GM18907 (cell line): ENCODE data around the gene UBASH3B.
"Not testable (repeated sequence)": the region's sequence is repeated elsewhere in the genome, so short reads cannot be mapped to it uniquely, and the experiment has no call there.

ENCODE experiments used
- ATAC-seq: cut with Tn5 transposase; IDR thresholded peaks from one replicate; pipeline ENCODE4 v1.9.1; 2021; ENCODE audit warnings: mild to moderate bottlenecking, moderate library complexity; ENCODE audit not compliant: unreplicated experiment

The UBASH3B gene

DNA sequence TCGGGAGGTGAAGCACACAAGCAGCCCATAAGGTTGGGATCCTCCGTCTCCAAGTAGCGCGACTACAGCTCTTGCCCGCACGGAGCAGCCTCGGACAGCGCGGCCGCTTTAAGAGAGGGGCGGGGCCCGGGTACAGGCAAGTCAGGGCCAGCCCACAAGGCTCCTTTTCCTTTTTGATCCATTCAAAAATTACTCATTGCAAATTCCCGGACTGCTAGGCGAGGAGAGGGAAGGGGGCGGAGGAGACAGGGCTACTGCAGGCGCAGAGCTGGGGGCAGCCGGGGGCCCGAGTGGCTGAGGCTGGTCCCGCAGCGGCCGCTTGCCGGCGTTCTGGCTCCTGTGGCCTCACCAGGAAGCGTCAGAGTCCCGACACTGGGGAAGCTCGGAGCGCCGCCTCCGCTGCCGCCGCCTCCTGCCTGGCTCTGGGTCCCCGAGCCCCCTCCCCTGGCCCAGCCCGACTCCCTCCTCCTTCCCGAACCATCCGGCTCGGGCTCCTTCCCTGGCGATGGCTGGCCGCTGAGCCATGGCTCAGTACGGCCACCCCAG lies at the start of gene UBASH3B:
Gene UBASH3B (plus strand): TSS at position 196 of the 546 bp plus-strand sequence. CDS start 328 bp downstream, at position 524.
- peak; percentile 82 for ATAC-seq

GRCh38 chr11:122607162-122607561 lies 48.4 kb upstream of the UBASH3B start:
- ATAC-seq, result not testable (repeated sequence)

DNA sequence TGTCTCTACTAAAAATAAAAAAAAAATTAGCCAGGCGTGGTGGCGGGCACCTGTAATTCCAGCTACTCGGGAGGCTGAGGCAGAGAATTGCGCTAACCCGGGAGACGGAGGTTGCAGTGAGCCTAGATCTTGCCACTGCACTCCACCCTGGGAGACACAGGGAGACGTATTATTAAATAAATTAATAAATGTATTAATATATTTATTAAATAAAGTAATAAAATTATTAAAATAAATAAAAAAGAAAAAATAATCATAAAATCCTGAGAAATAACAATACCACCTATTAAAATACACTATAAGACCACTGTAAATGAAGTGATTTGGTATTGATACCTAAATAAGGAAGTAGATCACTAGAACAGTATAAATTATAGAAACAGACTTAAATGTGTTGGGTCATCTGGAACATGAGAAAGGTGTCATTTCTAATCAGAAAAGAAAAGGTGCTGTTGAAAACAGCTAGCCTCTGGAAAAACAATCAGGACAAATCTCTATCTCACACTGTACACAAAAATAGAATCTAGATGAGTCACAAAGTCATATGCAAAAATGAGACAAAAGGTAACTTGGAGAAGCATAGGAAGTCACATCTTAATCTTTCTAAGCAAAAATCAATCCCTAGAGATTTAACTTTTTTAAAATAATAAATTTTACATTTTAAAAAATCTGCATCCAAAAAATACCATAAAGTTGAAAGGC lies 43.2 kb upstream of the UBASH3B start:
- no peak for ATAC-seq

- ATAC-seq, result no peak
These were observed 38.8 kb upstream of the UBASH3B start for GRCh38 chr11:122616718-122617117.

DNA sequence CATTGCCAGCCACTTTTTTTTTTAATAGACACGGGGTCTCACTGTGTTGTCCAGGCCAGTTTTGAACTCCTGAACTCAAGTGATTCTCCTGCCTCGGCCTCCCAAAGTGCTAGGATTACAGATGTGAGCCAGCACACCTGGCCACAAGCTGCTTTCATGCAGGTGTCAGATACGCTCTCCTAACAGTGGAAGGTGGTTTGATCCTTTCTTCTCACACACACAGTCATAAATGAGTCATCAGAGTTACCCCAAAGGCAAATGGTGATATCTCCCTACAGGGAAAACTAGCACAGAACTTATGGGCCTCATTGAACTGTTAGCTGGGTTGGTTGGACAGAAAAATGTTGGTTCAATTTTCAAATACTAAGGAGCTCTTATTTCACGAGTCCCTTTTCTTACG lies 38.2 kb upstream of the UBASH3B start:
- no peak for ATAC-seq

DNA sequence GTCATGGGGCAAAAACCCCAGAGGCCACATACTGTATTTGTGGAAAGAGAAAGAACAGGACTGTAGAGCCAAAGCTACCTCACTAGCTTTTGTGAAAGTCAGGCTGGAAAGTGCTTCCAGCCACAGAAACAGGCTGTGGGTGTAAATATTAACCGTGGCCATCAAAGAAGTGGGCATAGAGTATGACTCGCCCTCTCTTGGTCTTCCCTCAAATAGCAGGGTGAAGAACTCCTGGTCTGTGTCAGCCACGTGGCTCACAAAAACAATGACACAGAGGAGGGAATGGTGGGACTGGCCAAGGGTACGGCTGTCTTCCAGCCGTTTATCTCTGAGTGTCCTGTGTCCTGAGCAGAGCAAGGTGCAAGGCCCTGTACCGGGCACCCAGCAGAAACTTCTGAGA lies 37.6 kb upstream of the UBASH3B start:
- no peak for ATAC-seq

DNA sequence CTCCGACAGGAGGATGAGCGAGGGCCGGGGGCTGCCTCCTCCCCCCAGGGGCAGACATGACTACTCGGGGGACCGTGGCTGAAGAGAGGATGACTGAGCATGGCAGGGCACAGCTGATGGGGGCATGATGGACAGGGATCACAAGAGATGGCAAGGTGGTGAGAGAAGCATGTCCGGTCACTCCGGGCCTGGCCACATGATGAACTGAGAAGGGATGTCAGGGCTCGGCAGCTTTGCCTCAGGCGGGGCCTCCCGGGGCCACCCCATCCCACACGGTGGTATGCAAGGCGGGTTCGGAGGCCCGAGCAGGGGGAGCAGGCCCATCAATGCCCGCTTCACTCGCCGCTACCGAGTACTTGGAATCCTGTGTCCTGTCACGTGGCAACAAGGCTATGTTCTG lies 36.6 kb upstream of the UBASH3B start:
- no peak for ATAC-seq

DNA sequence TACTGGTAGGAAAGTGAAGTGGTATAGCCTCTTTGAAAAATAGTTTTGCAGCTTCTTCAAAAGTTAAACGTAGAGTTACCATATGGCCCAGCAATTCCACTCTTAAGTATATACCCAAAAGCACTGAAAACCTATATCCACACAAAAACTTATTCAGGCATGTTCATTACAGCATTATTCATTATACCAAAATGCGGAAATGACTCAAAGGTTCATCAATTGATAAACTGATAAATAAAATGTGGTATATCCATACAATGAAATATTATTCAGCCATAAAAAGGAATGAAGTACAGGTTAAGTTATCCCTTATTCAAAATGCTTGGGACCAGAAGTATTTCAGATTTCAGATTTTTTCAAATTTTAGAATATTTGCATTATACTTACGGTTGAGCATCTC lies 35.8 kb upstream of the UBASH3B start:
- ATAC-seq, result no peak

DNA sequence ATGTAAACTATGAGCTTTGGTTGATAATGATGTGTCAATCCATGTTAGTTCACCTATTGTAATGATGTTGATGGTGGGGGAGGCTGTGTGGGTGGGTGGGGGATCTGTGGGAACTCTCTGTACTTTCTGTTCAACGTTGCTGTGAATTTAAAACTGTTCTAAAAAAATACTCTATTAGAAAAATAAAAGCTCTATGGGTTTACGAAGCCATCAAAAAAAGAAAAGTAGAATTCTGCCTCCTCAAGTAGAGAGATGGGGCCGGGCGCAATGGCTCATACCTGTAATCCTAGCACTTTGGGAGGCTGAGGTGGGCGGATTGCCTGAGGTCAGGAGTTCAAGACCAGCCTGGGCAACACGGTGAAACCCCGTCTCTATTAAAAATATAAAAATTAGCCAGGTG lies 30.0 kb upstream of the UBASH3B start:
- not testable (repeated sequence) for ATAC-seq

GRCh38 chr11:122625976-122626665 lies 29.4 kb upstream of the UBASH3B start:
- ATAC-seq, result no peak

DNA sequence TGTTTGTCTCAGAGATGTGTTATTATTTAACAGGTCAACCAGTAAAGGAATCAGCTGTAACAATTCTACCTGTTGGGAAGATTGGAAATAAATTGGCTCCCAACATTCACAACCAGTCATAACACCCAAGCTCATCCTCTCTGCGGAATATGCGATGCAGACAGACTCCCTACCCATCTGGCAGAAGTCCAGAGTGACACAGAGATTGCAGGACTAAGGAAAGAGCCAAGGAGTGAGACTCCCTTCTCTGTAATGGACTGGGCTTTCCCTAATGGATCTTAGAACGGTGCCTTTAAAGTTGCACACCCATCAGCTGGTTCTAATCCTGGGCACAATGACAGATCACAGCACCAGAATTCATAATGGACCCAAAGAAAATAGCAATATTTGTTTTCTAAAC lies 27.8 kb upstream of the UBASH3B start:
- no peak for ATAC-seq

DNA sequence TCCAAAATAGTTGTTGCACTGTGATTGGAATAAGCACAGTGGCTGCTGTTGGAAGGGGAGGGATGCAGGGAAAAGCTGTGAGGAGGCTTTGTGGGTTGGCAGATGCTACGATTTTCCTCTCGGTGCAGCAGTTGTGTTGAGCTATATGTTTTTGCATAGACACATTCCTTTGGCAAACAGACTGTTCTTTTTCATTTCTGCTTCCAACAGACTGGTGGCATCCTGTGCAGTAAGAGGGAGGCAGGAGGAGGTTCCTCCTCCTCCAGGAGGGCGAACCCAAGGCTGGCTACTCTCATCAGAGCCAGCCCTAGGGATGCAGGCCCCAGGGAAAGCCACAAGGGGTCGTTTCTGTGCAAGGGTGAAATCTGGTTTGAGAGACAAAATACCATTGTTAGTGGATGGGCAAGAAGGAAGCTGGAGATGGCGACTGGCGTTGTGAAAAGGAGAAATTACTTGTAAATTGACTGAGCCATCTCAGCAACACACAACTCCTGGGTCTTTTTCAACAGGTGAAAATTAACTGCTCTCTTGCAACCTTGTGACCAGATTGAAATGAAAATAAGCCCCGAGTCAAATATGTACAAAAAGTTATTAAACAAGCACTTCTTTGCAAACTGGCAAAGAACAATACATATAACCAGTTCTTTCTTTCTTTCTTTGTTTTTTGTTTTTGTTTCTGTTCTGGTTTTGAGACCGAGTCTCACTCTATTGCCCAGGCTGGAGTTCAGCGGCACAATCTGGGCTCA lies 26.5 kb upstream of the UBASH3B start:
- ATAC-seq, result no peak

GRCh38 chr11:122632181-122632824 lies 23.2 kb upstream of the UBASH3B start:
- no peak for ATAC-seq

GRCh38 chr11:122633219-122633829 lies 22.2 kb upstream of the UBASH3B start:
- no peak for ATAC-seq

DNA sequence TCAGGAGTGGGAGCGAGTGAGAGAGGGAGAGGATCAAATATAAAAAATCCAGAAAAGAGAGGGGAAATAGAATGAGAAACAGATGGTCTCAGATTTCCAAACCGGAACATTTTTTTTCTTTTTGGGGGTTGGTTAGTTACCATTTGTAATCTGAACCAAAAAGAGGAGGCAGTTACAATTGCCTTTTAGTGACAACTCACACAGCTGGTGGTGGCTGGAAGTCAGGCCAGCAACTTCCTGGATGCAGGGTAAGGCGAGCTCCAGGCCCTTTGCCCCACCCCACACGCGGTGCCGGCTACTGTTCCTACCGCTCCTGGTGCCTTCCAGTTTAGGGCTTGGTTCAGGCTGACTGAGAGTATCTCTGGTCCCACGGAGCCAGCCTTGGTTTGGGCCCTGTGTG lies 21.0 kb upstream of the UBASH3B start:
- ATAC-seq, result no peak

- ATAC-seq, result no peak
These were observed 18.0 kb upstream of the UBASH3B start for GRCh38 chr11:122637541-122637940.

- ATAC-seq, result no peak
These were observed 13.0 kb upstream of the UBASH3B start for GRCh38 chr11:122642472-122642922.

DNA sequence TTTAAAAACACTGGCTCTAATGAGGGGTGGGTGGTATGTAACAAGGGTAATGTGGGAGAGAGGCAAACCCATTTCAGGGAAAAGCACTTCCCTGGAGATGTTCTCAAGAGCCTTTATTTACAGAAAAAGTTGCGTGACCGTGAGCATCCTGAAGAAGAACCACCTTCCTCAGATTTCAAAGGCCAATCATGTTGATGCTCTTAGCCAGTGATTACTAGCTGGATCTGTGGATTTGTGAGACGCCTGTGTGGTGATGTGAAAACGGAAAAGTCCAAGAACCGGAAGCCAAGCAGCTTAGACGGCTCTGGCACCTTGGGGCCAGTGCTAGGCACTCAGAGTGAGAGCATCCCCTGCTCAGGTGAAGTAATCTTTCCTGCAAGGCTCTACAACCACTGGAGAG lies 12.6 kb upstream of the UBASH3B start:
- no peak for ATAC-seq

- ATAC-seq, result no peak
These were observed 9.7 kb upstream of the UBASH3B start for GRCh38 chr11:122645847-122646246.

DNA sequence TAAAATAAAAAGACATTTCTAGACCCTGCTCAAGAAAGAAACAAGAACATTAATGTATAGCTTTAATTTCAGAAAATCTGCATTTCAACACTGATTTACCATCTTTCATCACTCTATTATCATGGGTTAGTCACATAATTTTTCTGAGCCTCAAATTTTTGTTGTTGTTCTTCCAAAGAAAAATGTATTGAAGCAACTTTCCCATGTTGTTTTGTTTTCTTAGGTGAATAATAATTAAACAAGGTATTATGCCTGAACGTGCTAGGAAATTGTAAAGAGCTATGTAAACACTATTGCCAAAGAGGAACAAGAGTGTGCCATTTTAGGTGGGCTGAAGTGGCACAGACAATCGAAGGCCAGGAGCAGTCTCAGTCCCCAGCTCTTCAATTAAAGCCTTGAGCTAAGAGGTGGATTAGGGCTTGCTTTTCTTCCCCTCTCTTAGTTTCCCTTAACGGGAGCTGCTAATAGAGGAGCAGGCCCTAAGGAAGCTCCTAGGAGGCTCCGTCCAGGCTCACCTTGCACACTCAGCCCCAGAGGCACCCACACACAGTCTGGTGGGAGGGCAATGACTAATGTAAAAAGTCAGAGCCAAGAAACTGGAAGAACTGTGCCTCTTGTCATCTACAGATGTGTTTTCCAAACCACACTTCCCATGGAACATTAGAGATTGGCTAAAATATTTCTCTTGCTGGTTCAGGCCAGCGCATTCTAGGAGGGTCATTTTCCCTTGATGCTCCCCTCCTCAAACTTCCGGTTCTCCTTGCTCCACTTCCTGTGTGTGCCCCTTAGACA lies 8.8 kb upstream of the UBASH3B start:
- no peak for ATAC-seq
